Dedifferentiated amniotic fluid mesenchymal stem cell (primary cell): ENCODE results near the gene CTF1.
"Not testable (repeated sequence)": the region's sequence is repeated elsewhere in the genome, so short reads cannot be mapped to it uniquely, and the experiment has no call there.

Source experiments
- DNase-seq: peaks from one replicate; pipeline ENCODE4 v3.0.0-alpha.2; 2016; ENCODE audit errors: extremely low spot score

Gene CTF1

GRCh38 chr16:30896261-30896888, at the start of gene CTF1:
Gene CTF1 (plus strand): TSS chr16:30896614. CDS start chr16:30896644, 30 bp downstream.
- DNase-seq, result peak; percentile 81

GRCh38 chr16:30846649-30847402, 49.6 kb upstream of the CTF1 start:
- no peak for DNase-seq

- DNase-seq, result no peak
Observed at GRCh38 chr16:30850246-30850645, 46.2 kb upstream of the CTF1 start.

- no peak for DNase-seq
Observed at GRCh38 chr16:30853758-30854157, 42.7 kb upstream of the CTF1 start.

- DNase-seq, result no peak
Observed at GRCh38 chr16:30858111-30858495, 38.3 kb upstream of the CTF1 start.

GRCh38 chr16:30858829-30859423, 37.5 kb upstream of the CTF1 start:
- no peak for DNase-seq

- DNase-seq, result not testable (repeated sequence)
Observed at GRCh38 chr16:30860729-30861128, 35.7 kb upstream of the CTF1 start.

- DNase-seq, result not testable (repeated sequence)
Observed at GRCh38 chr16:30863178-30863577, 33.2 kb upstream of the CTF1 start.

- DNase-seq, result no peak
Observed at GRCh38 chr16:30866031-30866430, 30.4 kb upstream of the CTF1 start.

GRCh38 chr16:30867747-30868146, 28.7 kb upstream of the CTF1 start:
- no peak for DNase-seq

GRCh38 chr16:30870904-30871303, 25.5 kb upstream of the CTF1 start:
- DNase-seq, result no peak

GRCh38 chr16:30874244-30874820, 22.1 kb upstream of the CTF1 start:
- no peak for DNase-seq

GRCh38 chr16:30874821-30875717, 21.3 kb upstream of the CTF1 start:
- DNase-seq, result peak; percentile 71

GRCh38 chr16:30875871-30876801, 20.3 kb upstream of the CTF1 start:
- DNase-seq, result no peak

- DNase-seq, result no peak
Observed at GRCh38 chr16:30876867-30877266, 19.5 kb upstream of the CTF1 start.

GRCh38 chr16:30882429-30883310, 13.7 kb upstream of the CTF1 start:
- no peak for DNase-seq

- no peak for DNase-seq
Observed at GRCh38 chr16:30884760-30885159, 11.7 kb upstream of the CTF1 start.

- no peak for DNase-seq
Observed at GRCh38 chr16:30885196-30885595, 11.2 kb upstream of the CTF1 start.

- no peak for DNase-seq
Observed at GRCh38 chr16:30886145-30886544, 10.3 kb upstream of the CTF1 start.

- DNase-seq, result no peak
Observed at GRCh38 chr16:30887927-30888326, 8.5 kb upstream of the CTF1 start.
